GM21367 (cell line): Measurements from ENCODE around the gene RERE.
"Not testable (repeated sequence)": the region's sequence is repeated elsewhere in the genome, so short reads cannot be mapped to it uniquely, and the experiment has no call there.

Source experiments
- ATAC-seq: cut with Tn5 transposase; IDR thresholded peaks from one replicate; pipeline ENCODE4 v1.9.1; 2021; ENCODE audit not compliant: unreplicated experiment

RERE gene

DNA sequence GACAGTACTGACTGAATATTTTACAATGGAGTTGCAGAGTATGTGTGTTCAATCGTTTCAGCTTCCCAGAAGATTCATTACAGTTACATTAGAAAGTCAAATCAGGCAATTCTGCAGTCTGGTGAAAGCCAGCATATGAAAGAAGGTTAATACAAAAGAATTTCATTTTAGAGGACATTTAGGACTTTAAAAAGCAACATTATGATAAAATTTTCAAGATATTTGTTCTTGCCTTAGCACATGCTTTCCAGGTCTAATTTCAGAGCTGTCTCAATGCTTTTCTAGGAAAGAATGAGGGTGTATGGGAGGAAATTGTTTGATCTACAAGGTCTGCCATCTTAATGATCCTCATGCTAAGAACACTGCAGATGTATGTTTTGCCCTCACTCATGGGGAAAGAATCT is 63.2 kb downstream of the RERE start:
- ATAC-seq, result no peak

GRCh38 chr1:8753736-8754135 is 63.7 kb downstream of the RERE start:
- ATAC-seq, result no peak

DNA sequence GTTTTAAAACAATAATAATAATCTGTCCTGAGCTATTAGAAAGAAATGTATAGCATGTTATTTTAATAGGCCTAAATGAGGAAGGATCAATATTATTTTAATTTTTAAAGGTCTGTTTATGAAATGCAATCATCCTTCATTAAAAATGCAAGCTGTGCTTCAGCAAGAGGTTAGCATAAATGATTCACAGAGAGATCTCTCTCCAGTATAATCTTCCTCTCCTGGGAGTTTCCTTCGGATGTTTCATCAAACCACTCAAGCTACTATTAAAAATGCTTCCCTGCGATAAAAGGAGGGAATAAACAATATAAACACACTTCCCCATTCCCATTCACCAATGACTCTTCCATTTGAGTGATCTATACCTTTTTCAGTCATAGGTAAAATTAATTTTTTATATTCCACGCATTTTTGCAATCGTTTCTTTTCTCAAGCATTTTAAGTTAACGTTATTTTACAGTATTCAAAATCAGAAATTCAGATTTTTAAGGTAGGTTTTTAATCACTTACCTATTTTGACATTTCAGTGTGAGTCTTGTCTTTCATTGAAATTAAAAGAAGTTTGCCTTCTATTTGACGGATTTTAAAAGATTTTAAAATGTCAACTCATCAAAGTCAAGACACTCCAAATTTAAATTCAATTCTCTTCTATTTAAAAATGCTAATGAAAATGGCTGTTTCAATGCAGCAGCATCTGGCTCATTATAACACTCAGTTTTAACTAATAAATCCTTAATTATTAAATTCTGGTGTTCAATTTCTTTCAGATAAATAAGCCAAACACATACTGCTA is 64.3 kb downstream of the RERE start:
- no peak for ATAC-seq

- ATAC-seq, result no peak
Measured at GRCh38 chr1:8752411-8752810, 65.0 kb downstream of the RERE start.

GRCh38 chr1:8751984-8752383 is 65.5 kb downstream of the RERE start:
- ATAC-seq, result no peak

GRCh38 chr1:8747879-8748825 is 69.3 kb downstream of the RERE start:
- no peak for ATAC-seq

DNA sequence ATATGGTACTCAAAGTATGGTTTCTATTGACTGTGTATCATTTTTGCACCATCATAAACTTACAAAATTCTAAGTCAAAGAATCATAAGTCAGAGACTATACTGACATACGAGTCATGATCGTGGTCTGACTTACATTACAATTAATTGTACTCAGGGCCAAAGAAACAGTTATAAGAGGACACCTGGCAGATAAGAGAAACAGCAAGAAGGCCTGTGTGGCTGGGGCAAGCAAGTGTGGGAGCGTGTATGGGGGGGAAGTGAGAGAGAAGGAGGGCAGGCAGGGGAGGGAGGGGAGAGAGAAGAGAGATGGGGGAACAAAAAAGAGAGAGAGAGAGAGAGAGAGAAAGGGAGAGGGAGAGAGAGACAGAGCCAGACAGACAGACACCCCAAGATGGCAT is 70.9 kb downstream of the RERE start:
- no peak for ATAC-seq

DNA sequence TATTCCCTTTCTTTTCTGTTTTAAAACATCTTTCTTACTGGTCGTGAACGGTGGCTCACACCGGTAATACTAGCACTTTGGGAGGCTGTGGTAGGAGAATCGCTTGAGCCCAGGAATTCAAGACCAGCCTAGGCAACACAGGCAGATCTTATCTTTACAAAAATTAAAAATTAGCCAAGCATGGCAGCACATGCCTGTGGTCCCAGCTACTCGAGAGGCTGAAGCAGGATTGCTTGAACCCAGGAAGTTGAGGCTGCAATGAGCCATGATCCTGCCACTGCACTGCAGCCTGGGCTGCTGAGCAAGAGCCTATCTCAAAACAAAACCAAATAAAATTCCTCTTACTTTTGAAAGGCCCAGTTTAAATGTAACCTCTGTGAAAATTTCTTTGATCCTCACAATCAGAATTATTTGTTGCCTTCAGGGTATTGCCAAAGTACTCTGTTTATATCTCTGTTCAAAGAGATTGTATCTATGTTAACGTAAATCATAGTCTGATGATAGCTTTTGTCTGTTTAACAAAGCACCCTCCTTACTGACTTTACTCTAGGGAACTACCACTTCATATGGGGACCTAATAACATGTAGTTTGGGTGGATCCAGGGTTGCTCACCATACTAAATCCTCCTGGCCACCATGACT is 71.6 kb downstream of the RERE start:
- no peak for ATAC-seq

DNA sequence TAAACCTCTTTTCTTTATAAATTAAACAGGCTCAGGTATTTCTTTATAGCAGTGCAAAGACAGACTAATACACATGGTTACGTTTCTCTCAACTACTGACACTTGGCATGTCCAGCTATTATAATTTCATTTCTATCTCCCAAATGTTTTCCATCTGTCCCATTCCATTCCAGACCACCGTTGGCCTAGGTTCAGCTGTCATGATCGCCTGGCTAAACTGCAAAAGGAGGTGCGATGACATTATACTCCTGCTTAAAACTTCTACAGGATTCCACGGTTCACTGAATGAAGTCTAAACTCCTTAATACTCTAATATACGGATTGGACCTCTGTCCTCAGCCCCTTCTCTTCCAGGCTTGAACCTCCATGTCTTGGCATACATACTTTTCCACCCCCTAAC is 72.1 kb downstream of the RERE start:
- no peak for ATAC-seq

- ATAC-seq, result no peak
Measured at GRCh38 chr1:8742022-8742924, 75.2 kb downstream of the RERE start.

- no peak for ATAC-seq
Measured at GRCh38 chr1:8740034-8740449, 77.4 kb downstream of the RERE start.

GRCh38 chr1:8739377-8739776 is 78.1 kb downstream of the RERE start:
- ATAC-seq, result no peak

- no peak for ATAC-seq
Measured at GRCh38 chr1:8736927-8737326, 80.5 kb downstream of the RERE start.

GRCh38 chr1:8733484-8733883 is 84.0 kb downstream of the RERE start:
- ATAC-seq, result no peak

DNA sequence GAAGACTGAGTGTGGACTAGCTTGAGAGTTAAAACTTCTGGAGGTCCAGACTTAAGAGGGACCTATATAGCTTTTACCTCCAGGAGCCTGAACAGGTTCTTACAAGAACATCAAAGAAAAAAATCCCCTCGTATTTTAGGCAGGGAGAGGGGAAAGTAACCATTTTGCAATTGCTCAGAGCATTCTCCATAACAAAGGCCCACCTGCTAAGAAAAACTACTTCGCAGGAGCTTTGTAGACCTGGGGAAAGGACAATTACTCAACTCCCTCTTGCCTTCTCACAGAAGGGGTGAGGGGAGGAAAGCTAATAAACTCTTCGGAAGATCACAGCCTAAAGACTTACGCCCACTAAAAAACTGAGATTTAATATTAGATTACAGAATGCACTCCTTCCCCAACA is 86.3 kb downstream of the RERE start:
- no peak for ATAC-seq

DNA sequence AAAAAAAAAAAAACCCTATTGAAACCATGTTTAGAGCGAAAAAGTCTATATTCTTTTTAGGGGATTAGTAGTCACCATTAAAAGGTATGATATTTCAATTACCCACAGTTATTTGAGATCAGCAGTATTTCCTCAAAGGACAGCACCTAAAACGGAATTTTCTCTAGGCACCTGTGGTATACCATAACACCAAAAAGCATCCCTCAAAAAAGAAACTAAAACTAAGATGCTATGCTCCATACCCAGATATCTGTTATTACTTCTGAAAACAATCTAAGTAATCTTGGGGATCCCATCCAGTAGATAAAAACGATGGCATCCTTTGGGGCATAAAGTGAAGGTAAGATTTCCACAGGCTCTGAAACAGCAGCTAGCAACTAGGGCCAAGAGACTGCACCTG is 89.0 kb downstream of the RERE start:
- ATAC-seq, result no peak

DNA sequence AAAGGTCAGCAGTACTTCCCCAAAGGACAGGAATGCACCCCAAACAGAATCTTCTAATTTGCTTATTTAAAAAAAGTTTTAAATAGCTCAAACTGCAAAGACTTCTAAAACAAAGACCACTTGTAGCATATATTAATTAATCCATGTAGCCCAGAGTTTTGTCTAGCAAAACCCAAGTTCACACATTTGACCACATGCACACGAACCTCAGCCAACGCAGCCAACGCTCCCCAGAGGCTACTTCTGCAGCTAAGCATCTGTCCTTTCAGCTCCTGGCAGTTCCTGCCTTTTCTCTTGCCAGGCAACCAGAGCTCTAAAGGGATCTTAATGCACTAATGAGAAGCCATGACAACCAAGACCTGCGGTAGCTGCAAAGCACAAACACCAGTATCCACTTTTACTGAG is 89.6 kb downstream of the RERE start:
- no peak for ATAC-seq

- ATAC-seq, result not testable (repeated sequence)
Measured at GRCh38 chr1:8727316-8727715, 90.1 kb downstream of the RERE start.

GRCh38 chr1:8726801-8727186 is 90.6 kb downstream of the RERE start:
- ATAC-seq, result not testable (repeated sequence)

DNA sequence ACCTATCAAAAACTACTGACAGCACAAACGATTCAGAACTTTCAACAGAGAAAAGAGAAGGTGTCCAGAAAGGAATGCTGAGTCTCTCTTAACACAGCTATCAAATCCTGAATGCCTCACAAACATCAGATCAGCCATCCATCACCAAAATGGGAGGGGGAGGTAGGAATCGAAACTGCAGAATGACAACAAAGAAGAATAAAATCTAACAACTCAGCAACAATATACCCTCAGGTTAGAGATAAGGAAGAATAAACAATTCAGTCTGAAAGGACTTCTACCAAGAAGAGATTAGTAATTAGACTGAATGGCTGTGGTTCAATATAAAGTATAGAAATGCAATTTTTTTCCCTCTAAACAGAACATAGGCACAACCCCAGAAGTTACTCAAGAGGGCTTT is 94.4 kb downstream of the RERE start:
- ATAC-seq, result no peak

- ATAC-seq, result no peak
Measured at GRCh38 chr1:8722366-8722765, 95.1 kb downstream of the RERE start.
